Astrocyte of the hippocampus (primary cell): ENCODE data around the gene TRPM5.
A peak's percentile ranks its signal among the peaks of the same experiment; 100 is the strongest.

ENCODE experiments used
- DNase-seq: peaks from one replicate; pipeline ENCODE4 v3.0.0; 2011; ENCODE audit warnings: low read depth, low spot score

The TRPM5 gene

DNA sequence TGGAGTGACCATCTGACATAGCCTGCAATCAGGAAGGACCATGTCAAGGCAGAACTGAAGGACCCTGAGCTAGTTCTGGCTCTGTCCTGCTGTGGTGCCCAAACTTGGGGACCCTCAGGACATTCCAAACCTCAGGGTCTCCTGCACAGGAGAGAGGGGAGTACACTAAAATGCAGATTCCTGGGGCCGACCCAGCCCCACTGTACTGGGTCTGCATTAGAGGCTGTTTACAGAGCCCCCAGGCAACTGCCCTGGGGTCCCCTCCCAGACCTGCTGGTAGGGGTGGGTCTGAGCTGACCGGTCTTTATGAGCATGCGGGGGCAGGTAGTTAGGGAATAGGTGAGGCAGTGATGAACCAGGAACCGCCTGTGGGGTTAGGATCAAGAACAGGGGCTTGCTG, 6.8 kb downstream of the TRPM5 start:
- no peak for DNase-seq

GRCh38 chr11:2436521-2437031, 7.7 kb downstream of the TRPM5 start:
- DNase-seq, result no peak

DNA sequence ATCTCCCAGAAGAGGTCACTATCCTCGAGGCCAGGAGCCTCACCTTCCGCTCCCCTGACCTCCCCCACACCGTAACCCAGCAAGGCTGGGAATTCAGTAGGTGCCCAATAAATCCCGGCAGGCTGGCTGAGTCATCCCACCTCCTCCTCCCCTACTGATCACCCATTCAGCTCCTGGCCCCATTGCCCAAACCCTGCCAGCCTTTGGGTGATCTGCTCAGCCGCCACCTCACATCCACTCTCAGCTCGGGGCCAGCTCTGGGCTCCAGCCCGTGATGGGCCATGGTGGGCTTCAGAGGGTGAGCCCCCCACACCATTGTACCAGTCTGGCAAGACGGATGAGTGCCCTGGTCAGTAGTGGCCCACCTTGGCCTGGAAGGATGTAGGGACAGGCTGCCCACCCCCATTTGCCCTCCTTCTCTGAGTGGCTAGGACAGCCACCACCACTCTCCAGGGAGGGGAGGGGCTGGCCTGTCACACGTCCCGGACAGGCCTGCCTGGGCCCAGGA, 8.2 kb downstream of the TRPM5 start:
- DNase-seq, result no peak

- DNase-seq, result no peak
Measured at GRCh38 chr11:2435288-2436012, 8.9 kb downstream of the TRPM5 start.

DNA sequence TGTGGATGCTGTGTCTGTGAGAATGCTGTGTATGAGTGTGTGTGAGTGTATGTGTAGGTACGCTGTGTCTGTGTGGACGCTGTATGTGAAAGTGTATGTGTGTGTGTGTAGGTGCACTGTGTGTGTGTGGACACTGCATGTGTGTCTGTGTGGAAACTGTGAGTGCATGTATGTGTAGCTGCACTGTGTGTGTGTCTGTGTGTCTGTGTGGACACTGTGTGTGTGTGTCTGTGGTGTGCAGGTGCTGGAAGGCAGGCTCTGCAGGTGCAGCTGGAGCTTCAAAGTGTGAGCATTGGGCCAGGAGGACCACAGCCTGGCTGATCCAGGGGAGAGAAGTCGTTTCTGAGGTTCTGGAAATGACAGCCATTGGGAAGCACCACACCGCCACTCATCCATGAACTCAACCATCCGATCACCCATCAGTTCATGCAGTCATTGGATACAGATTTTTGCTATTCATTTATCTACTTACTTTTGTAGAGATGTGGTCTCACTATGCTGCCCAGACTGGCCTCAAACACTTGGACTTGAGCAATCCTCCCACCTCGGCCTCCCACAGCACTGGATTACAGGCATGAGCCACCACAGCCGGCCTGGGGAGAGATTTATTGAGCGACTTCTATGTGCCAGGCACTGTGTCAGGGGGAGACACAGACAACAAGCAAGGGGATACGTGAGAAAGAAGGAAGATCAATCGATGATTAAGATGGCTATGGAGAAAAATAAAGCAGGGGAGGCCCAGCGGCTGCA, 9.6 kb downstream of the TRPM5 start:
- DNase-seq, result no peak

DNA sequence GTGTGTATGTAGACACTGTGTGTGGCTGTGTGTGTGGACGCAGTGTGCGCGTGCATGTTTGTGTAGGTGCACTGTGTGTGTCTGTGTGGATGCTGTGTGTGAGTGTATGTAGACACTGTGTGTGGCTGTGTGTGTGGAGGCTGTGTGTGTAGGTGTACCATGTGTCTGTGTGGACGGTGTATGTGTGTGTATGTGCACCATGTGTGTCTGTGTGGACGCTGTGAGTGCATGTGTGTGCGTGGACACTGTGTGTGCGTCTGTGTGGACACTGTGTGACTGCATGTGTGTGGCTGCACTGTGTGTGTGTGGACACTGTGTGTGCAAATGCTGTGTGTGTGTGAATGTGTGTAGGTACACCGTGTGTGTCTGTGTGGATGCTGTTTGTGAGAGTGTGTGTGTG, 10.3 kb downstream of the TRPM5 start:
- DNase-seq, result no peak

DNA sequence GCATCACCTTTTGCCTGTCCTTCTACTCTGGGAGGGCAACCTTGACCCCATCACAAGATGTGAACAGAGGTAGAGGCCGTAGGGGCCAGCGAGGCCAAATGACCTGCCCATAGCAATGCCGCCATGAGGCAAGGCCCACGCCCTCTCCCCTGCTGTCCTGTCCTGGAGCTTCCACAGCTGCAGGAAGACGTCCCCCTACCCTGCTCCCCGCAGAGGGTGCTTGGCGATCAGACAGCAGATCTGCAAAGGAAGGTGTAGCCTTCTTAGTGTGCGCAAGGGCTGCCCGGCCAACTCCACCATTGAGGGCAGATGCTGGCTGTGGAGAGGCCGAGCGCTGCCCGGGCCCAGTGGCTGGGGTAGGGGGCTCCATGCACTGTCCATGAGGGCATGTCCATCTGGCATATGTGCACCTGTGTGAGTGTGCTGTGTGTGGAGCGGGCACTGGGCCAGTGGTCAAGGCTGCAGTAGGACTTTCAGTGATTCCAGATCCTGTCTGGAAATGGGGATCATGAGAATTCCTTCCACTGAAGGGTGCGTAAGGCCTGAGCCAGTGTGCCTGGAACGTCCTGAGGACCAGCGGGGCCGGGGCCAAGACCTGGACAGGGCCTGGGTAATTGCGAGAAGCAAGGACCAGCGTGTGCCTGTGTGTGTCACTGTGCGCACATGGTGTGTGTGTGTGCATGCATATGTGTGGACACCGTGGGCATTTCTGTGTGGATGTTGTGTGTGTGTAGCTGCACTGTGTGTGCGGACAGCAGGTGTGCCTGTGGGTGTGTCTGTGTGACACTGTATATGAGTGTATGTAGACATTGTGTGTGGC, 11.0 kb downstream of the TRPM5 start:
- DNase-seq, result no peak

DNA sequence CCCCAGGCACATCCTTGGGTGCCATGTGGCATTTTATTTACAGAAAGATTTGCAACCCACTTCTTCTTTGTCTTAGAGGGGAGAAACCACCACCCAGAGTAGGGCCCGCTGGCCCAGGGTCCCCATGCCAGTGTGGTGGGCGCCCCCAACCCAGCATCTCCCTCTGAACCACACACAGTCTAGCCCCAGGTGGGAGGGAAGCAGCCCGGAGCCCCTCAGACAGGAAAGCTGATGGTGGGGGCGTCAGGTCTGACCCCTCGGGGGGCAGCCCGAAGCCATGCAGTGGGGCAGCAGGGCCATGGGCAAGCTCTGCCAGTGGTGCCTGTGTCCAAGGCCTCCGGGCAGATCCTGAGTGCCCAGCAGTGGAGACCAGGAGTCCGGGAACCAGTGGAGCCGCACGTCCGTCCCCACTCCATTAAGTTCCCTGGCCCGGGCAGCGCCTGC, 11.7 kb downstream of the TRPM5 start:
- no peak for DNase-seq

GRCh38 chr11:2432171-2432621, 12.1 kb downstream of the TRPM5 start:
- no peak for DNase-seq

DNA sequence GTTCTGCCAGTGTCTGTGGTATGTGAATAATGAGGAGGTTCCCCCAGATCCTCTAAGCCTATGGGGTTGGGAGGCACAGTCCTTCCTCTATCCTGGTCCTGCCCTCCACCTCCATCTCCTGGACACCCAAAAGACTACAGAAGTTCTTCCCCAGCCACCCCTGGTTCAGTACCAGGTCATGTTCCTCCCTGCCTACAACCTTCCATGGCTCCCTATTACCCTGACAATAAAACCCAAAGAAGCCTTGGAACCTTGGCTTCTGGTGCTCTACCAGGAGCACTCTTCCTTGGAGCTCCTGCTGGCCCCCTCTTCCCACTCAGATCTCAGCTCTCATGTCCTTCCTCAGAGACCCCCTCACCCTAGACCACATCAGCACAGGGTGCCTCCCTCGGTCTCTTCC, 12.9 kb downstream of the TRPM5 start:
- no peak for DNase-seq

DNA sequence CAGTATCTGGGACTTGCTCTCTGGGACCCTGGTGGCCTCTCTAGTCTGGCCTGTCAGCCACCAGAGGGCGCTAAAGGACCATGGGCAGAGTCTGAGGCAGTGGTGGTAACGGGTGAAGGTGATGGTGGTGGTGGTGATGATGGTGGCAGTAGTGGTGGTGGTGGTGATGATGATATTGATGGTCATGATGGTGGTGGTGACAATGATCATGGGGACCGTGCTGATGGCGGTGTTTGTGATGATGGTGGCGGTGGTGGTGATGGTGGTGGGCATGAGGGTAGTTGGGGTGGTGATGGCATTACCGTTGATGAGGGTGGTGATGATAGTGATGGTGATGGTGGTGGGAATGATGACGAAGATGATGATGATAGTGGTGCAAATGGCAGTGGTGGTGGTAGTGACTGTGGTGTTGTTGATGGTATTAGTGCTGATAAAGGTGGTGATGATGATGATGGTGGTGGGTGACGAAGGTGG, 16.0 kb downstream of the TRPM5 start:
- DNase-seq, result peak; percentile 74

GRCh38 chr11:2427721-2428321, 16.5 kb downstream of the TRPM5 start:
- DNase-seq, result no peak

- DNase-seq, result no peak
Measured at GRCh38 chr11:2426826-2427521, 17.3 kb downstream of the TRPM5 start.

DNA sequence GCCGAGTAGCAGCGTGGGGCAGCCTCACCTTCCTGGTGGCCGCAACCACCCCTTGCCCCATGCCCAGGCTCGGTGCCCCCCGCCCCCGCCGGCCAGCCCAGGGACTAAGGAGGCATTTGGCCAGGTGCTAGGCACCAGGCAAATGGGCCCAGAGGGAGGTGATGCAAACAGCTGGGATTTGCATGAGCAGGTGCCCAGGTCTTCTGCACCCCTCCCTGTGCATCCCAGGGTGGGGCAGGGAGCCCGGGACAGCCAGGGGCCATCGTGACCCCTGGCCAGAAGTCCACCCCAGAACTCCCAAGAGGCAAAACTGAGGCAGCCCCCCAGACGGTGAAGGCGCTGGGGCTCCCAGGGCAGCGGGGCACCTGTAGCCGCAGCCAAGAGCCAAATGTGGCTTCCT, 18.1 kb downstream of the TRPM5 start:
- no peak for DNase-seq

GRCh38 chr11:2425506-2425905, 18.8 kb downstream of the TRPM5 start:
- DNase-seq, result no peak

- DNase-seq, result no peak
Measured at GRCh38 chr11:2424811-2425495, 19.4 kb downstream of the TRPM5 start.

DNA sequence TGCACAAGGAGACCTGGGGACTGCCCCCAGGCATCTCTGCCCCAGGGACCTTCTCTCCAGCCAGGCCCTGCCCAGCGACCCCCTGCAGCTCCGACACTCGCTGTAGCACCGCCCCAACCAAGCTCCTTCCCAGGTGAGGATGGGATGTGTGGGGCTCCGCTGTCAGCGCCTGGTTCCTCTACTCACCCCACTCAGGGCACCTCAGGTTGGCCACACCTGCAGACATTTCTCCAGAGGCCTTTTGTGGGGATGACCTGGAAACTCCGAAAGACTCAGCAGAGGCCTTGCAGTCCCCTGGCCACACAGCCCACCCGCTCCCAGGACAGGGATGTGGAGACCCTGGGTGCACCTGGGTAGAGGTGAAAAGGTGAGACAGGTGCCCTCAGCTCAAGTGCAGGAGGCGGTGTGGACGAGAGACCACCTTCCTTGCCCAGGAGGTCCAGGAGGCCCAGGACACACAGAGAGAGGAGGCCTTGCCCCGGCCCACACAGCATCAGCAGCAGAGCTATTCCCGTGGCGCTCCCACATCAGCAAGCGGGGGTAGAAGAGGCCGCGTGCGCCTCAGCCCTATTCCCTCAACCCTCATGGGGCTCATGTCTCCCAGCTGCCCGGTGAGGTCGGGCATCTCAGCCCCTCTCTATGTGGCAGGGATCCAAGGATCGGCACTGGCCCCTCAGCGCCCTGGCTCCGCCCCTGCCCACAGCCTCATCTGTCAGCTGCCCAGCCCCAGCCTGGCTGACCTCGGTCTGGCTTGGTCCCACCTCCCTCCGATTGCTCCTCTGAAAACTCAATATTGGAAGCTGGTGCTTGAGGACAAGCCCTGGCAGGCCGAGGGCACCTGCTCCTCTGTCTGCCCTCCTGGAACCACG, 20.9 kb downstream of the TRPM5 start:
- DNase-seq, result no peak

DNA sequence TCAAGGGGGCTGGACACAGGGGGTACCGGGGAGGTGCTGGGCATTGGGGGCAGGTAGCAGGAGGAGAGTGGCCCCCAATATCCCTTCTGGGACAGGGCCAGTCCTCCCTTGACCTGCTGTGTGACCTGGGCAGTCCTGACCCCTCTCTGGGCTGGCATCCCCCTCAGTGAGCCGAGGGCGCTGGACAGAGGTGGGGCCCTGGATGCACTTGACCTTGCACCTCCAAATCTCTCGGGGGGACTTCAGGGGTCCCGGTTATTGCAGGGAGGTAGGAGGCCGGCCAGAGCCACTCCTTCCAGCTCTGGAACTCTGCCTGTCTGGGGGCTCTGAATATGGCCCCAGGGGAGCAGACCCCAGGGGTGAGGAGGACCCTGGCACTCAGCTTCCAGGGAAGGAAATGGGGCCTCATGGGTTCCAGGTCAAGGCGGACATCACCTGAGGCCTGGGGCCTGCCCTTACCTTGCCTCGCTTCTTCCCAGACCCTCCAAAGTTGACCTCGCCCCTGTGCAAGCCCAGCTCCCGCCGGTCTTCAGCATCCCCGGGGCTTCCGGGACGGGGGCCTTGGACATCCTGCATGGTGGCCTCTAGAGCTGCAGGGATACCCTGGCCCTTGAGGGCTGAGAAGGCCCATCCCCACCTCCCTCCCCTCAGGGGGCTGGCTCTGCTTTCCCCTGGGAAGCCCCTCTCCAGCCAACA, 21.7 kb downstream of the TRPM5 start:
- DNase-seq, result no peak
